Mesothelial cell of epicardium (in vitro differentiated cells): ENCODE results near the gene LRRC42. TPM values are rescaled to one million over a fixed set of nuclear protein-coding genes. Genes with fewer than 3 reads are reported as not detected.
A peak's percentile ranks its signal among the peaks of the same experiment; 100 is the strongest.

Experiments used
- DNase-seq, 2 experiments: peaks; one replicate each; pipeline ENCODE4 v3.0.0; 2021; ENCODE audit warnings: low spot score in 2 of 2; ENCODE audit not compliant: unreplicated experiment in 2 of 2
- H3K27ac Mint-ChIP-seq: 2 replicates; pipeline ENCODE4 v1.8.0; 2021; ENCODE audit warnings: mixed read lengths
- H3K27me3 Mint-ChIP-seq: 2 replicates; pipeline ENCODE4 v1.8.0; 2021; ENCODE audit warnings: low read depth, mixed read lengths
- H3K36me3 Mint-ChIP-seq: 2 replicates; pipeline ENCODE4 v1.8.0; 2021; ENCODE audit warnings: mixed read lengths
- H3K4me1 Mint-ChIP-seq: 2 replicates; pipeline ENCODE4 v1.8.0; 2021; ENCODE audit warnings: mixed read lengths
- H3K4me3 Mint-ChIP-seq: 2 replicates; pipeline ENCODE4 v1.8.0; 2021; ENCODE audit warnings: mild to moderate bottlenecking, moderate library complexity, mixed read lengths
- H3K9me3 Mint-ChIP-seq: 2 replicates; pipeline ENCODE4 v1.8.0; 2021; ENCODE audit warnings: mixed read lengths
- CTCF ChIP-seq: fragments of 200-600 bp; sonication (generic); IDR thresholded peaks from one replicate; pipeline ENCODE4 v1.5.0; 2021; ENCODE audit warnings: antibody characterized with exemption; ENCODE audit not compliant: unreplicated experiment
- total RNA-seq: library from RNA; stranded (reverse); gene quantifications from 3 replicates; pipeline ENCODE4 v1.2.1, GENCODE V29; 2021

The LRRC42 gene
- total RNA-seq, 1 donor from 2014 or later = 43.2 TPM

DNA sequence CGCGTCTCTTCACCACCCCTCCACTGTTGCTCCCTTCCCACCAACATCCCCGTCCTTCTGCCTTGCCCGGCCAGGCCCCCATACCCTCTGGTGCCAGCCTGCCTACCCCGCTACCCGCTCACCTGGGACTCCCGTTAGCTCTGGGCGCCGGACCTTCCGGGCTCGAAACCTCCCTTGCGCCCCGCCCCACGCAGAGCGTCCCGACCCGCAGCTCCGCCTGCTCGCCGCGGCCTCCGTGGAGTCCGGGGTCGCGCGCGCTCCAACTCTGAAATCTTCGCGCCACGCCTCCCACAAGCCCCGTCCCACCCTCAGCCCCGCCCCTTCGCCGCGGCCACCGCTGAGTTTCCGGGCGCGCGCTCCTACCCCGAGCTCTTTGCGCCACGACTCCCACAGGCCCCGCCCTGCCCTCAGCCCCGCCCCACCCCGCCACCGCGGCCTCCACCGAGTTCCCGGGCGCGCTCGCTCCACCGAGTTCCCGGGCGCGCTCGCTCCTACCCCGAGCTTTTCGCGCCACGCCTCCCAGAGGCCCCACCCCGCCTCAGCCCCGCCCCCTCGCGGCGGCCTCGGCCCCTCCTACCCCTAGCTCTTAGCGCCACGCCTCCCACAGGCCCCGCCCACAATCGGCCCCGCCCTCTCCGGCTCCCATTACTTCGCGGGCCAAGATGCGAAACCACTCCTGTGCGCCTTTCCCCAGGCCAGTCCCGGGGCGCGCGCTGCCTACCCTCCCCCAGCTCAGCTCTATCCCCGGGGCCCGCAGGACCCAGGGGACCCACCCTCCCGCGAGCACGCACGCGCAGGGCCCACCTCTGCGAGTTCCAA is 508 bp upstream of the LRRC42 start, which contains the start of gene IFT25:
Gene IFT25 (minus strand): TSS at position 267 of the 819 bp plus-strand sequence. CDS start 5,617 bp downstream, outside the sequence.
- TF ChIP-seq CTCF = peak; percentile 8
- Mint-ChIP-seq H3K27me3 (no peaks in the 10 kb centered on the region), H3K4me3 (peak within 1 kb of the TSS; percentile 93), H3K27ac (peak within 1 kb of the TSS; percentile 96), H3K36me3 (no peaks in the 10 kb centered on the region), H3K9me3 (no peaks in the 10 kb centered on the region), H3K4me1 (peaks cover 47% of the 10 kb centered on the region)
- peak; percentile 98 to 100 for DNase-seq

GRCh38 chr1:53947172-53947907 is 1.2 kb downstream of the LRRC42 start:
- Mint-ChIP-seq H3K9me3 (no peaks in the 10 kb centered on the region), H3K27me3 (no peaks in the 10 kb centered on the region), H3K4me3 (peak overlapping the region; percentile 85), H3K27ac (peak overlapping the region; percentile 85), H3K36me3 (peaks cover 9% of the 10 kb centered on the region), H3K4me1 (peaks cover 56% of the 10 kb centered on the region)
- no peak for TF ChIP-seq CTCF
- no peak for DNase-seq

GRCh38 chr1:53948291-53948690 is 2.1 kb downstream of the LRRC42 start:
- Mint-ChIP-seq H3K9me3 (no peaks in the 10 kb centered on the region), H3K27me3 (no peaks in the 10 kb centered on the region), H3K36me3 (peaks cover 12% of the 10 kb centered on the region), H3K27ac (peak overlapping the region; percentile 85), H3K4me3 (peak overlapping the region; percentile 85), H3K4me1 (peaks cover 58% of the 10 kb centered on the region)
- no peak for TF ChIP-seq CTCF
- DNase-seq = no peak

DNA sequence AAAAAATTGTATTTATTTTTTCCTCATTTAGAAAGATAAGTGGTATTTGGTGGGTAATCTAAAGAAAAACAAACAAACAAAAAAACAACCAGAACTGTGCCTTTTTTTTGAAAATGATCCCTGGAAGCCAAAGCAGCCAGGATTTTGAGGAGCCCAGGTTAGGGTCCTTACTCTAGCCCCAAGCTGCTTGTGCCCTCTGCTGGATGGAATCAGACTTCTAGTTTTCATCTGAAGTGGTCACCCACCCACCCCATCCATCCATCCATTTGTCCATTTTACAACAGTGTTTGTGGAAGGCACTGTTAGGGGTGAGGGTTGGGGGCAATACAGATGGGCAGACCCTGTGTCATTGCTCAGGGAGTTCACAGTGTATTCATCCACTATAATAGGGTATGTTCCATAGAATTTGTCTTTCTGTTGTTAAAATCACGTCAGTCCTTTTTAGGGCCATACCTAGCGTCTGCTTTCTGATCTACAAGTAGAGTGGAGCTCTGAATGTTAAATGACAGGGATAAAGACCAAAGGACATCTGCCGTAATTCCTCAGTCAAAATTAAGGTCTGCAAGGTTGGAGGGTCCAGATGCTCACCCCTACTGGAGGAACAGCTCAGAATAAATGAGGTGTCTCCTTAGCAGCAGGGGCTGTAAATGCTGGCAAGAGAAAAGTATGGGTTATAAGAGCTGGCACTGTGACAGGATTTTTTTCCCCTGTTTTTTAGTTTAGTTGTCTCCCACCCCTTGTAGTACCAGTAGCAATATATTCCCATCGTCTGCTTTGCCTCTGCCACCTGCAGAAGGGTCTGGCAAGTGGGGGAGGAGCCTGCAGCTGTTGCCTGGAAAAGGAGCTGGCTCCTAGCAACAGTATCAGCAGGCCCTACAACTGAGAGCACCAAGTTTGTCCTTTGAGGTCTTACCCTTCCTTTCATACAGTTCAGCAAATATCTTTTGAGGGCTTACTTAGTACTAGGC is 3.2 kb downstream of the LRRC42 start:
- H3K4me1 Mint-ChIP-seq = peaks cover 60% of the 10 kb centered on the region
- no peaks in the 10 kb centered on the region for H3K27me3 Mint-ChIP-seq
- H3K4me3 Mint-ChIP-seq = no peak overlapping the region
- peak; percentile 56 for TF ChIP-seq CTCF
- H3K36me3 Mint-ChIP-seq = peaks cover 16% of the 10 kb centered on the region
- no peaks in the 10 kb centered on the region for H3K9me3 Mint-ChIP-seq
- DNase-seq = no peak
- H3K27ac Mint-ChIP-seq = peak overlapping the region; percentile 37

DNA sequence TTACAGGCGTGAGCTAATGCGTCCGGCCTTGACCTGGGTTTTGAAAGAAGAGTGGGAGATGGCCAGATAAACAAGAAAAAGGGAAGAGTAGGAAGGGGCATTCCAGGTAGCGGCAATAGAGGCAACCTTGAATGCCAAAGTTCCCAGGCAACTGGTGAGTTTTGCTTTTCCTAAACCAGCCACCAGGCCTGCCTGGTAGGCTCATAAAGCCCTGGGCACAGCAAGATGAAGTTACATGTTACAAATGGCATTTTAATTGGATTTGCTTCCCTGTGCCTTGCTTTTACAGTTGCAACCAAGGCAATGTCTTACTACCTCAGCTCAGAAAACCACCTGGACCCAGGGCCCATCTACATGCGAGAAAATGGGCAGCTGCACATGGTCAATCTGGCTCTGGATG is 5.5 kb downstream of the LRRC42 start:
- Mint-ChIP-seq H3K9me3 (no peaks in the 10 kb centered on the region), H3K4me1 (peaks cover 56% of the 10 kb centered on the region), H3K36me3 (peaks cover 16% of the 10 kb centered on the region), H3K4me3 (no peak overlapping the region), H3K27me3 (no peaks in the 10 kb centered on the region), H3K27ac (peak overlapping the region; percentile 50)
- no peak for DNase-seq
- no peak for TF ChIP-seq CTCF
